BE2C (cell line): ENCODE measurements around the gene CRYGD.
A peak's percentile ranks its signal among the peaks of the same experiment; 100 is the strongest.
"Not testable (repeated sequence)": the region's sequence is repeated elsewhere in the genome, so short reads cannot be mapped to it uniquely, and the experiment has no call there.

Experiments used
- DNase-seq: peaks from one replicate; pipeline ENCODE4 v3.0.0-alpha.2; 2020
- H3K27me3 ChIP-seq: fragments of 250-450 bp; sonication (Bioruptor Pico); 2 replicates; pipeline ENCODE4 v1.5.1; 2020; ENCODE audit warnings: mild to moderate bottlenecking
- H3K36me3 ChIP-seq: fragments of 250-450 bp; sonication (Bioruptor Pico); 2 replicates; pipeline ENCODE4 v1.5.1; 2020; ENCODE audit warnings: mild to moderate bottlenecking
- H3K4me1 ChIP-seq: fragments of 250-450 bp; sonication (Bioruptor Pico); 2 replicates; pipeline ENCODE4 v1.5.1; 2020
- H3K4me3 ChIP-seq: 2 replicates; pipeline ENCODE4 v1.5.1; 2011; ENCODE audit warnings: low read depth, low read length
- H3K9me3 ChIP-seq: fragments of 250-450 bp; sonication (Bioruptor Pico); 2 replicates; pipeline ENCODE4 v1.5.1; 2020
- TF ChIP-seq, protein P1 (sequence below): IDR thresholded peaks from 2 replicates; pipeline ENCODE4 v1.5.1; 2012; ENCODE audit warnings: mild to moderate bottlenecking, low read depth, low read length

The CRYGD gene

DNA sequence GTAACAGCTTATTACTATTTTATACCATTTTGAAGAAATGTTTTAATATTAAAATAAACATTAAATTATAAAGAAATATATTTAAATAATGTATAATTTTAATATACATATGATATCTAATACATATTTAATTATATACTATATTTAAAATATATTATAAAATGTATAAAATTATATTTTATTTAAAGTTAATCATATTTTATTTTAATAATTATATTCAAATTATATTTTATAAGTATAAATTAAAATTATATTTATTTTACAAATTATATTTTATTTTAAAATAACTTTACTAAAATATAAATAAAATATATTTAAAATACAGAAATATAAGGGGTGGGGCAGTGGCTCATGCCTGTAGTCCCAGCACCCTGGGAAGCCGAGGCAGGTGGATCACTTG is 2.1 kb downstream of the CRYGD start:
- 0 out of 2 replicates have a peak, but pooled peaks cover under 1% of the 10 kb centered on the region for H3K4me1 ChIP-seq
- no peaks in the 10 kb centered on the region for H3K27me3 ChIP-seq
- H3K36me3 ChIP-seq = peaks cover 5% of the 10 kb centered on the region; the same call in 1 of the 2 replicates
- H3K9me3 ChIP-seq = no peaks in the 10 kb centered on the region
- DNase-seq = no peak
- TF ChIP-seq, protein P1, sequence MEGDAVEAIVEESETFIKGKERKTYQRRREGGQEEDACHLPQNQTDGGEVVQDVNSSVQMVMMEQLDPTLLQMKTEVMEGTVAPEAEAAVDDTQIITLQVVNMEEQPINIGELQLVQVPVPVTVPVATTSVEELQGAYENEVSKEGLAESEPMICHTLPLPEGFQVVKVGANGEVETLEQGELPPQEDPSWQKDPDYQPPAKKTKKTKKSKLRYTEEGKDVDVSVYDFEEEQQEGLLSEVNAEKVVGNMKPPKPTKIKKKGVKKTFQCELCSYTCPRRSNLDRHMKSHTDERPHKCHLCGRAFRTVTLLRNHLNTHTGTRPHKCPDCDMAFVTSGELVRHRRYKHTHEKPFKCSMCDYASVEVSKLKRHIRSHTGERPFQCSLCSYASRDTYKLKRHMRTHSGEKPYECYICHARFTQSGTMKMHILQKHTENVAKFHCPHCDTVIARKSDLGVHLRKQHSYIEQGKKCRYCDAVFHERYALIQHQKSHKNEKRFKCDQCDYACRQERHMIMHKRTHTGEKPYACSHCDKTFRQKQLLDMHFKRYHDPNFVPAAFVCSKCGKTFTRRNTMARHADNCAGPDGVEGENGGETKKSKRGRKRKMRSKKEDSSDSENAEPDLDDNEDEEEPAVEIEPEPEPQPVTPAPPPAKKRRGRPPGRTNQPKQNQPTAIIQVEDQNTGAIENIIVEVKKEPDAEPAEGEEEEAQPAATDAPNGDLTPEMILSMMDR = no peak
- H3K4me3 ChIP-seq = no peak overlapping the region

DNA sequence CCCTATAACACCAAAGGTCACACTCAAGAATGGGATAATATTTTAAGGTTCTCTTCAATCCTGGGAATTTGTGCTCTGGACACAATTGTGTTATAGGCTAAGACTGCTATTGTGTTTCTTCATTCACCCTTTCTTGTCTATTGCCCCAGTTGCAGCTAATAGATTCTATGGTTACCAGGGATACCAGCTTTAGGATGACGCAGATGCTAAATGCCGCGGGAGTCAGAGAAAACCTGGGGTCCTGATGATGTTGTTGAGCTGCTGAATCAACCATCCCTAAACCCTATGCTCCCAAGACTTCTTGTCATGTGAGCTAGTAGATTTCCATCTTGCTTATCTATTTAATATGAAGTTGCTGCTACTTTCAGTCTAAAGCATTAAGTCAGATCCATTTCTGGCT is 5.4 kb downstream of the CRYGD start:
- no peak for DNase-seq

DNA sequence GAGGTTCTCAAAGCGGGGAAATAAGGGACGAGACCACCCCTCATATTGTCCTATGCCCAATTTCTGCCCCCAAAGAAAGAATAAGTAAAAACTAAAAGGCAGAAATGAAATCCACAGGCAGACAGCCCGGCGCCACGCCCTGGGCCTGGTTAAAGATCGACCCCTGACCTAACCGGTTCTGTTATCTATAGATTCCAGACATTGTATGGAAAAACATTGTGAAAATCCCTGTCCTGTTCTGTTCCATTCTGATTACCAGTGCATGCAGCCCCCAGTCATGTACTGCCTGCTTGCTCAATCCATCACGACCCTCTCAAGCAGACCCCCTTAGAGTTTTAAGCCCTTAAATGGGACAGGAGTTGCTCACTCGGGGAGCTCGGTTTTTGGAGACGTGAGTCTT is 6.9 kb downstream of the CRYGD start:
- H3K27me3 ChIP-seq, H3K36me3 ChIP-seq, DNase-seq, H3K9me3 ChIP-seq, H3K4me3 ChIP-seq, H3K4me1 ChIP-seq: not testable (repeated sequence)

More for the DNA sequence above, 5.4 kb downstream of the CRYGD start:
- TF ChIP-seq, protein P1 = no peak
- no peak overlapping the region for H3K4me3 ChIP-seq
- H3K36me3 ChIP-seq = peaks cover 5% of the 10 kb centered on the region; the same call in 1 of the 2 replicates
- no peaks in the 10 kb centered on the region for H3K9me3 ChIP-seq
- 0 out of 2 replicates have a peak, but pooled peaks cover 2% of the 10 kb centered on the region for H3K4me1 ChIP-seq
- H3K27me3 ChIP-seq = no peaks in the 10 kb centered on the region

DNA sequence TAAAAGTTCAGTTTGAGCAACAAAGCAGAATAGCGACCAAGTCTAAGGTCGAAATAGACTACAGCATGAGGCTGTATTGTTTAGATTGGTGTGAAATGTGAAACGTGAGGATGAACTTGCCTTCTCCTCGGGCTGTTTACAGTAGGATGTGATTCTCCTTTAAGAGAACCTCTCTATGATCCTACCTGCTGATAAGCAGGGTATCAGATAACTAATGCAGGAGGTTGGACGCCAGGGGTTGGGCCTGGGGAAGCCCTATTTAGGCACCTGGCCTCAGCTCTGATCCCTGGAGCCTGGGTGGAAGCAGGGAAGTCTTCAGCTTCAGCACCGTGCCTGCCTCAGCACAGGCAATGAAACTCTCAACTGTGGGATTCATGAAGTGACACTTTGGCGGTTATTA is 11.4 kb downstream of the CRYGD start:
- Histone ChIP-seq H3K27me3 (no peaks in the 10 kb centered on the region), H3K4me1 (peaks cover 2% of the 10 kb centered on the region; the same call in 1 of the 2 replicates), H3K36me3 (no peaks in the 10 kb centered on the region), H3K9me3 (no peaks in the 10 kb centered on the region), H3K4me3 (no peak overlapping the region)
- TF ChIP-seq, protein P1 = no peak
- no peak for DNase-seq

DNA sequence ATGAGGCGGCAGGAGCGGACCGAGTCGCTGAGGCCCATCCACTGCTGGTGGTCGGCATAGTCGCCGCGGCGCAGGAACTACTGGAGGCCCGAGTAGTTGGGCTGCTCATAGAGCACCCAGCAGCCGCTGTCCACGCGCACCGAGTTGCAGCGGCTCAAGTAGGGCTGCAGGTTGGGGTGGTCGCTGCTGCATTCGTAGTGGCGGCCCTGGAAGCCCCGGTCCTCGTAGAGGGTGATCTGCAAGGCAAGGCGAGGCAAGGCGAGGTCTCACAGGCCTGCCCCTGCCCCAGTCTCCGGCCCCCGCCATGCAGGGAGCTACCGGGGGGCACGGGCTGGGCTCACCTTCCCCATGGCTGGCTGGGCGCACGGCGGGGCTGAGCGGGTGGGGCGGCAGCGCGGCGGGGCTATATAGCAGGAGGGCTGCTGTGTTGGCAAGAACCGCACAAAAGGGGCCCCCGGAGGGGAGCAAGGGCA is 12.0 kb downstream of the CRYGD start:
- H3K9me3 ChIP-seq, H3K27me3 ChIP-seq, H3K4me3 ChIP-seq, H3K4me1 ChIP-seq, H3K36me3 ChIP-seq, DNase-seq: not testable (repeated sequence)

DNA sequence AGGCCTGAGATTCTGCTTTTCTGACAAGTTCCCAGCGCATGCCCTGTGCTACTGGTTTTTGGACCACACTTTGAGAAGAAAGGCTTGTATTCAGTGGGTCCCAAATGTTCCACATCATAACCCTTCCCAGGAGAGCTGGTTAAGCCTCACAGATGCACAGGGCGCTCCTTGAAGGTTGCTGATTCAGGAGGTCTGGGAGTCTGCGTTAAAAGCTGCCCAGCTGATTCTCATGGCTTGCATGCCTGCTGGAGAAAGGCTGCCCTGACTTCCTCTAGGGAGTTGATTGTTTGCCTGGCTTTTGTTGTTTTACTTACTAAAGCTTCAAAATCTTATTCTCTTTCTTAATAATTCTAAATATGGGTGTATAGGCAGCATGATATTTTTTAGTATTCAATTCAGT is 20.7 kb downstream of the CRYGD start:
- TF ChIP-seq, protein P1 = no peak
- H3K36me3 ChIP-seq = no peaks in the 10 kb centered on the region
- no peaks in the 10 kb centered on the region for H3K4me1 ChIP-seq
- H3K4me3 ChIP-seq = no peak overlapping the region
- DNase-seq = no peak
- no peaks in the 10 kb centered on the region for H3K9me3 ChIP-seq
- no peaks in the 10 kb centered on the region for H3K27me3 ChIP-seq

DNA sequence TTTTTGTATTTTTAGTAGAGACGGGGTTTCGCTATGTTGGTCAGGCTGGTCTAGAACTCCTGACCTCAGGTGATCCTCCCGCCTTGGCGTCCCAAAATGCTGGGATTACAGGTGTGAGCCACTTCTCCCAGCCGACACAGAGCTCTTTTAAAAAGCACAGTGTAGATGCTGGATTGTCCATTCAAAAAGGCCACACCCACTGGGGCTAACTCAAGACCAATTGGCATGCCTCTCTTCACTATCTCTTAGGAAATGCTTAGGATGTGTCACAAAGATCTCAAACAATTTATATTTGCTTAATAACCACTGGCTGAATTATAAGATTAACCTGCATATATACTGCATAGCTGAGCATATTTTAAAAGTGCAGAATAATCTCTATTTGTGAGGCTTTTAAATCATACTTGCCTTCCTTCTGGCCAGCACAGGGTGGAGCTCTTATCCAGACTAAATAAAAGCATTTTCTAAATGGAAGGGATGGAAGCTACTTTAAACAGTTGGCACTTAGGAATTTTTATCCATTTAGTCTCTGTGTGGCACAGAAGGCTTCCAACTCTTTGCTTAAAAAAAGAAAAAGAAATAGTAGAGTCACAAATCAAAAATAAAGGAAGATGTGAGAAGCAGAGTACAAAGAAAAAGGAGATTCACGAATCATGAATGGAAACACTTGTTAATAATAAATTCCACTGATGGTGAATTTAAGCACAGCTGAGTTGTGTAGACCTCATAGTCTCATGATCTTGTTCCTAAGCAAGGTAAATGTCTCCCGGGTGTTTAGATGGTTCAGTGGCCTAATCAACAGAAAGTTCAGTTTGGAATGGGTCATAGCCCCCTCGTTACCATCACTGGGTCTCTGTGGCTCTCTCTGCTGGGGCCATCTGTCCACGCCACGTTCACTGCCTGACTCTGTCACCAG is 22.4 kb downstream of the CRYGD start:
- no peaks in the 10 kb centered on the region for H3K27me3 ChIP-seq
- no peaks in the 10 kb centered on the region for H3K4me1 ChIP-seq
- TF ChIP-seq, protein P1 = peak; percentile 56
- H3K9me3 ChIP-seq = no peaks in the 10 kb centered on the region
- peak; percentile 14 for DNase-seq
- H3K36me3 ChIP-seq = no peaks in the 10 kb centered on the region
- H3K4me3 ChIP-seq = no peak overlapping the region
